GM12865 (cell line): Measurements from ENCODE around the gene VAMP3.
A peak's percentile ranks its signal among the peaks of the same experiment; 100 is the strongest.

ENCODE experiments used
- DNase-seq: peaks from one replicate; pipeline ENCODE4 v3.0.0; 2010; ENCODE audit warnings: low read depth
- H3K4me3 ChIP-seq: 2 replicates; pipeline ENCODE4 v1.5.1; 2011; ENCODE audit warnings: mild to moderate bottlenecking, low read depth, low read length, control low read depth
- TF ChIP-seq, protein P1 (sequence below): IDR thresholded peaks from 2 replicates; pipeline ENCODE4 v1.5.1; 2011; ENCODE audit warnings: low read length, control low read depth, low read depth, inconsistent platforms; ENCODE audit not compliant: insufficient read depth; ENCODE audit errors: missing control alignments

VAMP3 gene

DNA sequence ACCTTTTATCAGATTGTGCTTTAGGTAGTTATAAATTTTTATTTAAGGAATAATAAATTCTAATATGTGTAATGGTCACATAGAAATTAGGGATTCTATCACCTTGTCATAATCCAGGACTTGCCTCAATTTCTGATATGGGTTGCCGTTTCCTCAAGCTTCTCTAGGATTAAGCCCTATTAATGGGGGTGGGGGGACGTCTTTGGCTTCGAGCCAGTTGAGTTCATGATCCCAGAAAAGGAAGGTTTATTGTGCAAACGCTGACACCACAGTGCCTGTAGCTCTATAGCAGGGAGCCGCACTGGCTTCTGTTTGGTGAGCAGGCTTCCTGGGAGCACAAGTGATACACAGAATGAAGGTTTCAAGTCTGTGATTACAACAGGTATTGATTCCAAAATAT lies 22.0 kb upstream of the VAMP3 start:
- no peak overlapping the region for H3K4me3 ChIP-seq
- DNase-seq: no peak
- TF ChIP-seq, protein P1, sequence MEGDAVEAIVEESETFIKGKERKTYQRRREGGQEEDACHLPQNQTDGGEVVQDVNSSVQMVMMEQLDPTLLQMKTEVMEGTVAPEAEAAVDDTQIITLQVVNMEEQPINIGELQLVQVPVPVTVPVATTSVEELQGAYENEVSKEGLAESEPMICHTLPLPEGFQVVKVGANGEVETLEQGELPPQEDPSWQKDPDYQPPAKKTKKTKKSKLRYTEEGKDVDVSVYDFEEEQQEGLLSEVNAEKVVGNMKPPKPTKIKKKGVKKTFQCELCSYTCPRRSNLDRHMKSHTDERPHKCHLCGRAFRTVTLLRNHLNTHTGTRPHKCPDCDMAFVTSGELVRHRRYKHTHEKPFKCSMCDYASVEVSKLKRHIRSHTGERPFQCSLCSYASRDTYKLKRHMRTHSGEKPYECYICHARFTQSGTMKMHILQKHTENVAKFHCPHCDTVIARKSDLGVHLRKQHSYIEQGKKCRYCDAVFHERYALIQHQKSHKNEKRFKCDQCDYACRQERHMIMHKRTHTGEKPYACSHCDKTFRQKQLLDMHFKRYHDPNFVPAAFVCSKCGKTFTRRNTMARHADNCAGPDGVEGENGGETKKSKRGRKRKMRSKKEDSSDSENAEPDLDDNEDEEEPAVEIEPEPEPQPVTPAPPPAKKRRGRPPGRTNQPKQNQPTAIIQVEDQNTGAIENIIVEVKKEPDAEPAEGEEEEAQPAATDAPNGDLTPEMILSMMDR: no peak

DNA sequence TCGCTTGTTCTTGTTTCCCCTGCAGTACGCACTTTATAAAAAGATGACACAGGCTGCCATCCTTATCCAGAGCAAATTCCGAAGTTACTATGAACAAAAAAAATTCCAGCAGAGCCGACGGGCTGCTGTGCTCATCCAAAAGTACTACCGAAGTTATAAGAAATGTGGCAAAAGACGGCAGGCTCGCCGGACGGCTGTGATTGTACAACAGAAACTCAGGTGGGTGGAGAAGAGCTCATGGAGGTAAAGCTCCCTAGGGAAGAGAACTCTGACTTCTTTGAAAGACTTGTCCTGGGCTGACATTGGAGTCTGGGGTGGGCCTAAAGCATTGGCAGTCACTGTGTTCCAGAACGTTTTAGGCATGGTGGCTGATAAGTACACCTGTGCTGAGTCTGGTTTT lies 19.9 kb upstream of the VAMP3 start:
- no peak for DNase-seq
- TF ChIP-seq, protein P1: no peak
- H3K4me3 ChIP-seq: no peak overlapping the region

DNA sequence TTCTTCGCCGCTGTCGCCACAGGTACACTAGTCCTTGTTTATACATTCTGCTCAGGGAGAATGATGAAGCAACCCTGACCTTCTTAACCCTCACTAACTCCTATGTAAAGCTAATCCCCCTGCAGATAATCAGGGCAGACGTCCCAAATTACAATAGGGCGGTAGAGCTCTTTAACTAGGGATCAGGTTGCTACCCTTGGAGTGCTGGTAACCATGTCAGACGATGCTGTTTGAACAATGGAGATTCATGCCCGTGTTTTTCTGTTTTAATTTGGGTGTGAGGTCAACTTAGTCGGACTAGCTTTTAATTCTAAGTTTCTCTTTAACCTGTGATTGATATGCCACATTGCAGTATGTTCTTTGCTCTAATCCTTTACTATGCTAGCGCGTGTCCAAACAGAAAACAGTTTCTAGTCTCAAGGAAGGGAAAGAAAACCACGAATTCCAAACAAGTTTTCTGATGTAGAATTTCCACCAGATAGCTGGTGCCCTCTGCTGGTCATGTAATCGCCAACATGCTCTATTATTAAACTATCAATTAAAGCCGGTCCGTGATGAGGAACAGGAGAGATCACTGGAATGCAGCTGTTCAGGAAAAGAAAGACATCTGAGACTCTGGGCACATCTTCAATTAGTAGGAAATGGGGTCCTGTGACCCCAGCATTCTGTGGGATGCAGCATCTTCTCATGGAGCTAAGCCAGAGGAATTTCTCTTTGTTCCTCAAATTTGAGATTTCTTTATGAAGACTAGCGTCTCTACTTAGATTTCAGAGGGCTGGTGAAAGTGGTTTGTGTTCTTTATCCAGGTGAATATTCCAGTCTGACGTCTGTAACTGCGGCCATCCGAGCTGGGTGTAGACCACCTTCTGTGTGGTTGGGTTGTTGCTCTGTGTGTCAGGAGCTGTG lies 18.3 kb upstream of the VAMP3 start:
- DNase-seq: peak; percentile 49
- H3K4me3 ChIP-seq: no peak overlapping the region
- TF ChIP-seq, protein P1: peak; percentile 65

DNA sequence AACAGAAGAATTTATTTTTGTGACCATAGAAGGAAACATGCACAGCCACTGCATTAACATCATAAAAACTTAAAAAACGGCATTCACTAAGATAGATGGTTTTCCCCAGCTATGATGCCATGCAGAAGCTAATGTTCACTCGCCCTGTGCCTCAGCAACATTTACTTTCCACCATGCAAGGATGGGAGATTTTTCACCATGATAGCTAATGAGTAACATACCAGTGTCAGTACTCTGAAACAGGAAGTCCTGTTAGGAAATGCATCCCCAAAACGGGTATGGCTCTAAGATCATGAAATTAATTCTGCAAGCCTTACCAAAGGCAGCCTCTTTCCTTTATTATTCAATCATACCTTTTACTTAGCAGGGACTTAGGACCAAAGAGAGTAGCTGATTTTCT lies 17.5 kb upstream of the VAMP3 start:
- no peak overlapping the region for H3K4me3 ChIP-seq
- DNase-seq: no peak
- TF ChIP-seq, protein P1: no peak

DNA sequence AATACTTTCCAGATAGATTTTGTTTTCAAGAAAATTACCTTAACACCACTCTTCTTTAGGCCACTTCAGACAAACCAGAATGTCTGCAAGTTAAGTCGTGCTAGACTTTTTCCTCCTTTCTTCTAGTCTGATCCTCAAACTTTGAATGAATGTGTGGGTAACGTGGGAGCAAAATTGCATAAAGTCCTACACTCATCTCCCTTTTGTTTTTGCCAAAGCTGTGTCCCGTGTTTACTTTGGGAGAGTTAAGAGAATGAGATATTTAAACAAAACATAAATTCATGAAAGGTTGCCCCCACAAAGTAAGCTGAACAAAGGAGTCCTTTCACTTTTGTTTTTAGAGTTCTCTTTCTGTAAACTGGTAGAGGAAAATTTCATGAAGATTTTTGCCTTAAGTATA lies 16.9 kb upstream of the VAMP3 start:
- TF ChIP-seq, protein P1: no peak
- no peak for DNase-seq

DNA sequence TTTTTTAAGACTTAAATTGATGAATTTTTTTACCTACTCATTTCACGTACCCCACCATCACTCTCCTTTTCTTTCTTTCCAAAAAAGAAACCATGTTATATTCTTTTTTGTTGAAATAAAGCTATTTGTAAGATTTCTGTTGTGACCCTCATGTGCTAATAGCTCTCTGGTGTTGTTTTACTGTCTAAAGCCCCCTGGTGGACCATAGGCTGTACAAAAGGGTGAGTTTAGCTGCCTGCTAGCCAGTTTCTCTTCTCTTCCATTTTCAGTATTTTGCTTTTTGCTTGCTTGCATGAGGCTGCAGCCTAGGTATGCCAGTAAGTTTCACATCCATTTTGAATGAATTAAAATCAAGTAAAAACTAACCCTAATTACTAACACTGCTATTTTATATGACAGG lies 15.6 kb upstream of the VAMP3 start:
- DNase-seq: peak; percentile 42
- H3K4me3 ChIP-seq: no peak overlapping the region
- TF ChIP-seq, protein P1: peak; percentile 34

More for the DNA sequence above, 16.9 kb upstream of the VAMP3 start:
- H3K4me3 ChIP-seq: peak overlapping the region; percentile 16; the same call in 1 of the 2 replicates
